Caco-2 (cell line): ENCODE measurements around the gene TMEM213. TPM values are rescaled to one million over a fixed set of nuclear protein-coding genes. Genes with fewer than 3 reads are reported as not detected.

Experiments used
- BruUV-seq: library from RNA; stranded (reverse); fragments of 400-500 nt; replicated peaks from 2 replicates; lab custom pipeline; 2021; lab: Mats Ljungman, UMichigan
- CTCF ChIA-PET: fragments of 300-600 bp; sonication (Branson Sonifier 250); formaldehyde crosslinking; loops from one replicate; lab custom pipeline; 2022; ENCODE audit warnings: antibody characterized with exemption; lab: Charles Lee
- POLR2A ChIA-PET: fragments of 300-600 bp; sonication (Branson Sonifier 250); formaldehyde crosslinking; loops from one replicate; lab custom pipeline; 2022; ENCODE audit warnings: antibody characterized with exemption; lab: Charles Lee
- DNase-seq, 2 experiments: peaks; one replicate each; pipeline versions ENCODE4 v3.0.0 to v3.0.0-alpha.2; 2020 to 2022
- H3K27me3 ChIP-seq: replicated peaks from 2 replicates; pipeline ENCODE4 v1.6.0; 2011; ENCODE audit warnings: low read length; ENCODE audit not compliant: control insufficient read depth, insufficient read depth
- H3K36me3 ChIP-seq: 2 replicates; pipeline ENCODE4 v1.5.1; 2011; ENCODE audit warnings: low read length; ENCODE audit not compliant: control insufficient read depth, insufficient read depth
- H3K4me1 ChIP-seq: fragments of 250-450 bp; sonication (Bioruptor Pico); 2 replicates; pipeline ENCODE4 v1.5.1; 2020; ENCODE audit warnings: mild to moderate bottlenecking
- H3K4me3 ChIP-seq: 2 replicates; pipeline ENCODE4 v1.5.1; 2011; ENCODE audit warnings: low read depth, mild to moderate bottlenecking, control low read depth, low read length
- H3K9me3 ChIP-seq: fragments of 250-450 bp; sonication (Bioruptor Pico); 2 replicates; pipeline ENCODE4 v1.5.1; 2020; ENCODE audit warnings: mild to moderate bottlenecking, moderate library complexity
- H3K27ac Mint-ChIP-seq: one replicate; pipeline ENCODE4 v1.8.0; 2022; ENCODE audit warnings: mixed read lengths; ENCODE audit not compliant: unreplicated experiment
- H3K27me3 Mint-ChIP-seq: one replicate; pipeline ENCODE4 v1.8.0; 2022; ENCODE audit warnings: mixed read lengths; ENCODE audit not compliant: insufficient read depth, unreplicated experiment
- H3K36me3 Mint-ChIP-seq: one replicate; pipeline ENCODE4 v1.8.0; 2022; ENCODE audit warnings: mild to moderate bottlenecking, mixed read lengths; ENCODE audit not compliant: insufficient read depth, unreplicated experiment
- H3K4me1 Mint-ChIP-seq: one replicate; pipeline ENCODE4 v1.8.0; 2022; ENCODE audit warnings: low read depth, mixed read lengths; ENCODE audit not compliant: unreplicated experiment
- H3K4me3 Mint-ChIP-seq: one replicate; pipeline ENCODE4 v1.8.0; 2022; ENCODE audit warnings: mild to moderate bottlenecking, moderate library complexity, mixed read lengths; ENCODE audit not compliant: unreplicated experiment
- H3K9me3 Mint-ChIP-seq: one replicate; pipeline ENCODE4 v1.8.0; 2022; ENCODE audit warnings: mixed read lengths; ENCODE audit not compliant: unreplicated experiment
- intact Hi-C: fragments of 100-400 bp; cut with micrococcal nuclease; formaldehyde crosslinking; loops from one replicate; pipeline ENCODE4 v1.10.0; 2022; ENCODE audit not compliant: unreplicated experiment
- total RNA-seq: library from RNA; stranded (reverse); gene quantifications from 2 replicates; pipeline ENCODE4 v1.2.3, GENCODE V29; 2022
- TF ChIP-seq, protein P1 (sequence below), 2 experiments: fragments of 200-600 bp in 1 of 2; IDR thresholded peaks; 1 replicate in 1 of 2; 2 replicates in 1 of 2; pipeline versions ENCODE4 v1.5.1 to v1.8.0; 2011 to 2022; ENCODE audit warnings: antibody characterized with exemption in 1 of 2, control low read depth in 1 of 2, inconsistent platforms in 1 of 2, low read depth in 1 of 2, low read length in 1 of 2, mild to moderate bottlenecking in 1 of 2, moderate library complexity in 1 of 2; ENCODE audit not compliant: insufficient read depth in 1 of 2, severe bottlenecking in 1 of 2, unreplicated experiment in 1 of 2

The TMEM213 gene
- total RNA-seq, 1 experiment from 2014 or later: not detected

- no peaks in the 10 kb centered on the region for H3K27me3 ChIP-seq
- Mint-ChIP-seq H3K36me3 (peaks cover 22% of the 10 kb centered on the region), H3K9me3 (no peaks in the 10 kb centered on the region), H3K27me3 (no peaks in the 10 kb centered on the region), H3K27ac (no peak overlapping the region), H3K4me3 (no peak overlapping the region), H3K4me1 (no peaks in the 10 kb centered on the region)
- H3K4me1 ChIP-seq: no peaks in the 10 kb centered on the region
- ChIA-PET POLR2A (no interaction called here), CTCF (no interaction called here)
- intact Hi-C loops: no loop called here
- no peaks in the 10 kb centered on the region; the same call in 1 of the 2 replicates for H3K36me3 ChIP-seq
- DNase-seq: no peak
- no peak overlapping the region for H3K4me3 ChIP-seq
- BruUV-seq: no TSS peak
- H3K9me3 ChIP-seq: no peaks in the 10 kb centered on the region
- TF ChIP-seq, protein P1, sequence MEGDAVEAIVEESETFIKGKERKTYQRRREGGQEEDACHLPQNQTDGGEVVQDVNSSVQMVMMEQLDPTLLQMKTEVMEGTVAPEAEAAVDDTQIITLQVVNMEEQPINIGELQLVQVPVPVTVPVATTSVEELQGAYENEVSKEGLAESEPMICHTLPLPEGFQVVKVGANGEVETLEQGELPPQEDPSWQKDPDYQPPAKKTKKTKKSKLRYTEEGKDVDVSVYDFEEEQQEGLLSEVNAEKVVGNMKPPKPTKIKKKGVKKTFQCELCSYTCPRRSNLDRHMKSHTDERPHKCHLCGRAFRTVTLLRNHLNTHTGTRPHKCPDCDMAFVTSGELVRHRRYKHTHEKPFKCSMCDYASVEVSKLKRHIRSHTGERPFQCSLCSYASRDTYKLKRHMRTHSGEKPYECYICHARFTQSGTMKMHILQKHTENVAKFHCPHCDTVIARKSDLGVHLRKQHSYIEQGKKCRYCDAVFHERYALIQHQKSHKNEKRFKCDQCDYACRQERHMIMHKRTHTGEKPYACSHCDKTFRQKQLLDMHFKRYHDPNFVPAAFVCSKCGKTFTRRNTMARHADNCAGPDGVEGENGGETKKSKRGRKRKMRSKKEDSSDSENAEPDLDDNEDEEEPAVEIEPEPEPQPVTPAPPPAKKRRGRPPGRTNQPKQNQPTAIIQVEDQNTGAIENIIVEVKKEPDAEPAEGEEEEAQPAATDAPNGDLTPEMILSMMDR (IDR thresholded peaks at IDR 0.05; ENCODE audit: insufficient read depth in 1 of 2, low read depth in 1 of 2, low read length in 1 of 2, severe bottlenecking in 1 of 2, unreplicated experiment in 1 of 2): no peak
These were observed 44.3 kb downstream of the TMEM213 start for GRCh38 chr7:138842111-138842510.

GRCh38 chr7:138843632-138844580 is 46.1 kb downstream of the TMEM213 start:
- POLR2A ChIA-PET: no interaction called here
- H3K36me3 ChIP-seq: no peaks in the 10 kb centered on the region; the same call in 1 of the 2 replicates
- no TSS peak for BruUV-seq
- H3K4me3 Mint-ChIP-seq: no peak overlapping the region
- H3K27me3 Mint-ChIP-seq: no peaks in the 10 kb centered on the region
- DNase-seq: no peak
- H3K36me3 Mint-ChIP-seq: peaks cover 24% of the 10 kb centered on the region
- TF ChIP-seq, protein P1 (IDR thresholded peaks at IDR 0.05; ENCODE audit: insufficient read depth in 1 of 2, low read depth in 1 of 2, low read length in 1 of 2, severe bottlenecking in 1 of 2, unreplicated experiment in 1 of 2): no peak
- H3K4me3 ChIP-seq: no peak overlapping the region
- intact Hi-C loops: no loop called here
- no peaks in the 10 kb centered on the region for H3K27me3 ChIP-seq
- CTCF ChIA-PET: no interaction called here
- H3K27ac Mint-ChIP-seq: no peak overlapping the region
- no peaks in the 10 kb centered on the region for H3K4me1 Mint-ChIP-seq
- no peaks in the 10 kb centered on the region for H3K9me3 ChIP-seq
- H3K4me1 ChIP-seq: no peaks in the 10 kb centered on the region
- no peaks in the 10 kb centered on the region for H3K9me3 Mint-ChIP-seq

GRCh38 chr7:138845711-138846110 is 47.9 kb downstream of the TMEM213 start:
- POLR2A ChIA-PET: no interaction called here
- no peaks in the 10 kb centered on the region for H3K4me1 ChIP-seq

More at GRCh38 chr7:138845711-138846110, 47.9 kb downstream of the TMEM213 start:
- Histone ChIP-seq H3K36me3 (no peaks in the 10 kb centered on the region; the same call in 1 of the 2 replicates), H3K27me3 (no peaks in the 10 kb centered on the region), H3K4me3 (no peak overlapping the region), H3K9me3 (no peaks in the 10 kb centered on the region)
- intact Hi-C loops: no loop called here
- TF ChIP-seq, protein P1 (IDR thresholded peaks at IDR 0.05; ENCODE audit: insufficient read depth in 1 of 2, low read depth in 1 of 2, low read length in 1 of 2, severe bottlenecking in 1 of 2, unreplicated experiment in 1 of 2): no peak
- peaks cover 22% of the 10 kb centered on the region for H3K36me3 Mint-ChIP-seq
- H3K9me3 Mint-ChIP-seq: no peaks in the 10 kb centered on the region
- no peaks in the 10 kb centered on the region for H3K4me1 Mint-ChIP-seq
- H3K27me3 Mint-ChIP-seq: no peaks in the 10 kb centered on the region
- no peak for DNase-seq
- CTCF ChIA-PET: no interaction called here
- no TSS peak for BruUV-seq
- H3K27ac Mint-ChIP-seq: no peak overlapping the region
- no peak overlapping the region for H3K4me3 Mint-ChIP-seq
